Liver (tissue), 9 donors: ENCODE measurements around the gene CD81. TPM values are rescaled to one million over a fixed set of nuclear protein-coding genes. Genes with fewer than 3 reads are reported as not detected.

Experiments used
- DNase-seq: peaks from one replicate; pipeline ENCODE4 v3.0.0-alpha.2; 2017; ENCODE audit warnings: low spot score
- H3K27ac ChIP-seq, 2 donors: one replicate each; pipeline ENCODE4 v1.7.0; 2013; ENCODE audit warnings: inconsistent platforms in 2 of 2, low read length in 2 of 2, control low read depth in 1 of 2, low read depth in 1 of 2, mild to moderate bottlenecking in 1 of 2
- H3K27me3 ChIP-seq, 4 donors: one replicate each; pipeline versions ENCODE4 v1.6.1 to v1.7.0; 2013; ENCODE audit warnings: low read length in 3 of 4, inconsistent platforms in 1 of 4, mild to moderate bottlenecking in 1 of 4, moderate library complexity in 1 of 4; ENCODE audit not compliant: control insufficient read depth in 4 of 4, insufficient read depth in 4 of 4
- H3K36me3 ChIP-seq, 4 donors: one replicate each; pipeline versions ENCODE4 v1.6.1 to v1.7.0; 2013; ENCODE audit warnings: low read length in 3 of 4, mild to moderate bottlenecking in 3 of 4, low read depth in 1 of 4, moderate library complexity in 1 of 4; ENCODE audit not compliant: control insufficient read depth in 4 of 4, insufficient read depth in 3 of 4
- H3K4me1 ChIP-seq, 4 donors: one replicate each; pipeline versions ENCODE4 v1.6.1 to v1.7.0; 2013; ENCODE audit warnings: low read length in 3 of 4, mild to moderate bottlenecking in 3 of 4, moderate library complexity in 1 of 4; ENCODE audit not compliant: control insufficient read depth in 4 of 4, insufficient read depth in 4 of 4
- H3K4me3 ChIP-seq, 3 donors: one replicate each; pipeline versions ENCODE4 v1.6.1 to v1.7.0; 2013; ENCODE audit warnings: low read length in 3 of 3, control low read depth in 1 of 3, low read depth in 1 of 3, mild to moderate bottlenecking in 1 of 3
- H3K9ac ChIP-seq, 2 donors: one replicate each; pipeline ENCODE4 v1.7.0; 2013; ENCODE audit warnings: low read length in 2 of 2, mild to moderate bottlenecking in 2 of 2, moderate library complexity in 2 of 2, control low read depth in 1 of 2, low read depth in 1 of 2
- H3K9me3 ChIP-seq, 4 donors: one replicate each; pipeline versions ENCODE4 v1.6.1 to v1.7.0; 2013; ENCODE audit warnings: low read length in 3 of 4; ENCODE audit not compliant: control insufficient read depth in 4 of 4
- EGR1 ChIP-seq, 2 donors: IDR thresholded peaks; 2 replicates each; pipeline ENCODE4 v1.6.1; 2016 to 2018; ENCODE audit warnings: antibody characterized with exemption in 2 of 2, low read depth in 2 of 2
- FOXA1 ChIP-seq: IDR thresholded peaks from 2 replicates; pipeline ENCODE4 v1.6.1; 2016; ENCODE audit warnings: antibody characterized with exemption
- FOXA2 ChIP-seq: IDR thresholded peaks from 2 replicates; pipeline ENCODE4 v1.6.1; 2016; ENCODE audit warnings: antibody characterized with exemption
- GABPA ChIP-seq, 2 donors: IDR thresholded peaks in 1 of 2; conservative IDR thresholded peaks in 1 of 2; 2 replicates each; pipeline ENCODE4 v1.6.1; 2016; ENCODE audit warnings: antibody characterized with exemption in 2 of 2, mild to moderate bottlenecking in 1 of 2, moderate library complexity in 1 of 2
- HNF4A ChIP-seq, 2 donors: conservative IDR thresholded peaks; 2 replicates each; pipeline ENCODE4 v1.6.1; 2016; ENCODE audit warnings: antibody characterized with exemption in 2 of 2, mild to moderate bottlenecking in 2 of 2
- HNF4G ChIP-seq: IDR thresholded peaks from 2 replicates; pipeline ENCODE4 v1.6.1; 2016; ENCODE audit warnings: antibody characterized with exemption
- JUND ChIP-seq, 2 donors: IDR thresholded peaks; 2 replicates each; pipeline ENCODE4 v1.6.1; 2016; ENCODE audit warnings: antibody characterized with exemption in 2 of 2
- NR2F2 ChIP-seq: IDR thresholded peaks from 2 replicates; pipeline ENCODE4 v1.6.1; 2016; ENCODE audit warnings: antibody characterized with exemption
- RAD21 ChIP-seq, 2 donors: IDR thresholded peaks; 2 replicates each; pipeline ENCODE4 v1.6.1; 2016; ENCODE audit warnings: antibody characterized with exemption in 2 of 2, mild to moderate bottlenecking in 2 of 2
- RXRA ChIP-seq, 2 donors: IDR thresholded peaks; 2 replicates each; pipeline ENCODE4 v1.6.1; 2017 to 2018; ENCODE audit warnings: antibody characterized with exemption in 2 of 2, mild to moderate bottlenecking in 1 of 2
- SP1 ChIP-seq: IDR thresholded peaks from 2 replicates; pipeline ENCODE4 v1.6.1; 2018; ENCODE audit warnings: antibody characterized with exemption, mild to moderate bottlenecking
- TAF1 ChIP-seq: conservative IDR thresholded peaks from 2 replicates; pipeline ENCODE4 v1.6.1; 2016; ENCODE audit warnings: antibody characterized with exemption, mild to moderate bottlenecking
- YY1 ChIP-seq: IDR thresholded peaks from 2 replicates; pipeline ENCODE4 v1.6.1; 2016; ENCODE audit warnings: antibody characterized with exemption, mild to moderate bottlenecking
- WGBS: extraction: QIAGEN DNeasy Blood & Tissue Kit; methylation state at CpG from one replicate; pipeline ENCODE4 v1.1.7; 2013; 5-methylcytosine and 5-hydroxymethylcytosine counted together
- polyA plus RNA-seq, 2 donors: library from polyadenylated mRNA; stranded (reverse) in 1 of 2; unstranded in 1 of 2; fragments of 200-250 nt in 1 of 2; fragments of >200 nt in 1 of 2; fragmentation: Nextera tagmentation in 1 of 2; extraction: Ambion mirVana in 1 of 2; gene quantifications; one replicate each; pipeline versions ENCODE4 v1.2.1 to v1.2.3, GENCODE V29; 2013 to 2015
- total RNA-seq, 2 donors: library from RNA; depleted of rRNA; stranded (reverse); fragments of >200 nt; gene quantifications; one replicate each; pipeline ENCODE4 v1.2.3, GENCODE V29; 2014
- TF ChIP-seq, protein P1 (sequence below): fragments of 150-350 bp; IDR thresholded peaks from 2 replicates; pipeline ENCODE4 v1.5.1; 2017; ENCODE audit warnings: improper control_type of control experiment, low read depth, low read length; ENCODE audit not compliant: missing input control
- TF ChIP-seq, protein P2 (sequence below): IDR thresholded peaks from 2 replicates; pipeline ENCODE4 v1.6.1; 2016; ENCODE audit warnings: antibody characterized with exemption
- TF ChIP-seq, protein P3 (sequence below): IDR thresholded peaks from 2 replicates; pipeline ENCODE4 v1.6.1; 2016; ENCODE audit warnings: antibody characterized with exemption
- TF ChIP-seq, protein P4 (sequence below): IDR thresholded peaks from 2 replicates; pipeline ENCODE4 v1.6.1; 2016; ENCODE audit warnings: antibody characterized with exemption, mild to moderate bottlenecking
- TF ChIP-seq, protein P5 (sequence below): IDR thresholded peaks from 2 replicates; pipeline ENCODE4 v1.6.1; 2016; ENCODE audit warnings: antibody characterized with exemption
- donor health status: healthy.
- donor health status: healthy.
- donor health status: healthy.
- donor health status: healthy.
- donor health status: healthy.

Gene CD81
- total and polyA plus RNA-seq, 4 donors, result 76.9 to 712 (median 164) TPM

DNA sequence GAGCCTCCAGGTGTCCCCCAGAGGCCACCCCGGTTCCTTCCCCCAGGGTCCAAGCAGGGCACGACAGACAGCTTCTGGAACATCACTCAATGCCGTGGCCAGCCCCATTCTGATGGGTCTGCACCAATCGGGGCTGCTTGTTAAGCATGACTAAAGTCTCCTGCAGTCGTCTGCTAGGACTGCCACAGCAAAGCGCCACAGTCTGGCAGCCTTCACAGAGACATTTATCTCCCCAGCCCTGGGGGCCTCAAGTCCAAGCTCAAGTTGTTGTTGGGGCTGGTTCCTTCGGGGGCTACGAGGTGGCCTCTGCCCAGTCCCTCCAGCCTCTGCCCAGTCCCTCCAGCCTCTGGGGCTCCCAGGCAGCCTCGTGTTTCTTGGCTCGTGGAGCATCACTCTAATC lies 14.0 kb upstream of the CD81 start:
- DNase-seq, result no peak
- 92% methylated on average over 10 of the region's 10 CpGs for WGBS
- Histone ChIP-seq H3K27me3 (no peaks in the 10 kb centered on the region), H3K9ac (no peak overlapping the region), H3K4me3 (no peak overlapping the region), H3K36me3 (no peaks in the 10 kb centered on the region), H3K27ac (no peak overlapping the region), H3K4me1 (peaks cover 5 to 17% (median 10%) of the 10 kb centered on the region in 4 donors), H3K9me3 (no peaks in the 10 kb centered on the region)
- TF ChIP-seq, protein P1, sequence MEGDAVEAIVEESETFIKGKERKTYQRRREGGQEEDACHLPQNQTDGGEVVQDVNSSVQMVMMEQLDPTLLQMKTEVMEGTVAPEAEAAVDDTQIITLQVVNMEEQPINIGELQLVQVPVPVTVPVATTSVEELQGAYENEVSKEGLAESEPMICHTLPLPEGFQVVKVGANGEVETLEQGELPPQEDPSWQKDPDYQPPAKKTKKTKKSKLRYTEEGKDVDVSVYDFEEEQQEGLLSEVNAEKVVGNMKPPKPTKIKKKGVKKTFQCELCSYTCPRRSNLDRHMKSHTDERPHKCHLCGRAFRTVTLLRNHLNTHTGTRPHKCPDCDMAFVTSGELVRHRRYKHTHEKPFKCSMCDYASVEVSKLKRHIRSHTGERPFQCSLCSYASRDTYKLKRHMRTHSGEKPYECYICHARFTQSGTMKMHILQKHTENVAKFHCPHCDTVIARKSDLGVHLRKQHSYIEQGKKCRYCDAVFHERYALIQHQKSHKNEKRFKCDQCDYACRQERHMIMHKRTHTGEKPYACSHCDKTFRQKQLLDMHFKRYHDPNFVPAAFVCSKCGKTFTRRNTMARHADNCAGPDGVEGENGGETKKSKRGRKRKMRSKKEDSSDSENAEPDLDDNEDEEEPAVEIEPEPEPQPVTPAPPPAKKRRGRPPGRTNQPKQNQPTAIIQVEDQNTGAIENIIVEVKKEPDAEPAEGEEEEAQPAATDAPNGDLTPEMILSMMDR, result no peak
- no peak for TF ChIP-seq YY1
- TF ChIP-seq RAD21 (IDR thresholded peaks at IDR 0.05), result no peak
- TF ChIP-seq EGR1 (IDR thresholded peaks at IDR 0.05; ENCODE audit: low read depth in 2 of 2), result no peak
- TF ChIP-seq, protein P2, sequence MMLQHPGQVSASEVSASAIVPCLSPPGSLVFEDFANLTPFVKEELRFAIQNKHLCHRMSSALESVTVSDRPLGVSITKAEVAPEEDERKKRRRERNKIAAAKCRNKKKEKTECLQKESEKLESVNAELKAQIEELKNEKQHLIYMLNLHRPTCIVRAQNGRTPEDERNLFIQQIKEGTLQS, result no peak
- no peak for TF ChIP-seq NR2F2
- TF ChIP-seq HNF4G, result no peak
- no peak for TF ChIP-seq FOXA1
- no peak for TF ChIP-seq GABPA (IDR thresholded peaks at IDR 0.05 in 1 of 2, conservative IDR thresholded peaks at IDR 0.05 in 1 of 2)
- TF ChIP-seq SP1, result no peak
- no peak for TF ChIP-seq RXRA (IDR thresholded peaks at IDR 0.05)
- TF ChIP-seq, protein P3, sequence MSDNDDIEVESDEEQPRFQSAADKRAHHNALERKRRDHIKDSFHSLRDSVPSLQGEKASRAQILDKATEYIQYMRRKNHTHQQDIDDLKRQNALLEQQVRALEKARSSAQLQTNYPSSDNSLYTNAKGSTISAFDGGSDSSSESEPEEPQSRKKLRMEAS, result no peak
- no peak for TF ChIP-seq TAF1
- TF ChIP-seq, protein P4, sequence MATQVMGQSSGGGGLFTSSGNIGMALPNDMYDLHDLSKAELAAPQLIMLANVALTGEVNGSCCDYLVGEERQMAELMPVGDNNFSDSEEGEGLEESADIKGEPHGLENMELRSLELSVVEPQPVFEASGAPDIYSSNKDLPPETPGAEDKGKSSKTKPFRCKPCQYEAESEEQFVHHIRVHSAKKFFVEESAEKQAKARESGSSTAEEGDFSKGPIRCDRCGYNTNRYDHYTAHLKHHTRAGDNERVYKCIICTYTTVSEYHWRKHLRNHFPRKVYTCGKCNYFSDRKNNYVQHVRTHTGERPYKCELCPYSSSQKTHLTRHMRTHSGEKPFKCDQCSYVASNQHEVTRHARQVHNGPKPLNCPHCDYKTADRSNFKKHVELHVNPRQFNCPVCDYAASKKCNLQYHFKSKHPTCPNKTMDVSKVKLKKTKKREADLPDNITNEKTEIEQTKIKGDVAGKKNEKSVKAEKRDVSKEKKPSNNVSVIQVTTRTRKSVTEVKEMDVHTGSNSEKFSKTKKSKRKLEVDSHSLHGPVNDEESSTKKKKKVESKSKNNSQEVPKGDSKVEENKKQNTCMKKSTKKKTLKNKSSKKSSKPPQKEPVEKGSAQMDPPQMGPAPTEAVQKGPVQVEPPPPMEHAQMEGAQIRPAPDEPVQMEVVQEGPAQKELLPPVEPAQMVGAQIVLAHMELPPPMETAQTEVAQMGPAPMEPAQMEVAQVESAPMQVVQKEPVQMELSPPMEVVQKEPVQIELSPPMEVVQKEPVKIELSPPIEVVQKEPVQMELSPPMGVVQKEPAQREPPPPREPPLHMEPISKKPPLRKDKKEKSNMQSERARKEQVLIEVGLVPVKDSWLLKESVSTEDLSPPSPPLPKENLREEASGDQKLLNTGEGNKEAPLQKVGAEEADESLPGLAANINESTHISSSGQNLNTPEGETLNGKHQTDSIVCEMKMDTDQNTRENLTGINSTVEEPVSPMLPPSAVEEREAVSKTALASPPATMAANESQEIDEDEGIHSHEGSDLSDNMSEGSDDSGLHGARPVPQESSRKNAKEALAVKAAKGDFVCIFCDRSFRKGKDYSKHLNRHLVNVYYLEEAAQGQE, result no peak
- no peak for TF ChIP-seq JUND (IDR thresholded peaks at IDR 0.05)
- TF ChIP-seq, protein P5, sequence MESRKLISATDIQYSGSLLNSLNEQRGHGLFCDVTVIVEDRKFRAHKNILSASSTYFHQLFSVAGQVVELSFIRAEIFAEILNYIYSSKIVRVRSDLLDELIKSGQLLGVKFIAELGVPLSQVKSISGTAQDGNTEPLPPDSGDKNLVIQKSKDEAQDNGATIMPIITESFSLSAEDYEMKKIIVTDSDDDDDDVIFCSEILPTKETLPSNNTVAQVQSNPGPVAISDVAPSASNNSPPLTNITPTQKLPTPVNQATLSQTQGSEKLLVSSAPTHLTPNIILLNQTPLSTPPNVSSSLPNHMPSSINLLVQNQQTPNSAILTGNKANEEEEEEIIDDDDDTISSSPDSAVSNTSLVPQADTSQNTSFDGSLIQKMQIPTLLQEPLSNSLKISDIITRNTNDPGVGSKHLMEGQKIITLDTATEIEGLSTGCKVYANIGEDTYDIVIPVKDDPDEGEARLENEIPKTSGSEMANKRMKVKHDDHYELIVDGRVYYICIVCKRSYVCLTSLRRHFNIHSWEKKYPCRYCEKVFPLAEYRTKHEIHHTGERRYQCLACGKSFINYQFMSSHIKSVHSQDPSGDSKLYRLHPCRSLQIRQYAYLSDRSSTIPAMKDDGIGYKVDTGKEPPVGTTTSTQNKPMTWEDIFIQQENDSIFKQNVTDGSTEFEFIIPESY, result no peak
- no peak for TF ChIP-seq HNF4A (conservative IDR thresholded peaks at IDR 0.05)
- TF ChIP-seq FOXA2, result no peak
